Liver (tissue), 3 donors: ENCODE measurements around the gene GAB2.

ENCODE experiments used
- CTCF ChIP-seq: fragments of 150-350 bp; IDR thresholded peaks from 2 replicates; pipeline ENCODE4 v1.5.1; 2017; ENCODE audit warnings: improper control_type of control experiment, low read depth, low read length; ENCODE audit not compliant: missing input control
- GABPA ChIP-seq, 2 donors: IDR thresholded peaks in 1 of 2; conservative IDR thresholded peaks in 1 of 2; 2 replicates each; pipeline ENCODE4 v1.6.1; 2016; ENCODE audit warnings: antibody characterized with exemption in 2 of 2, mild to moderate bottlenecking in 1 of 2, moderate library complexity in 1 of 2
- MAX ChIP-seq: IDR thresholded peaks from 2 replicates; pipeline ENCODE4 v1.6.1; 2016; ENCODE audit warnings: antibody characterized with exemption
- SP1 ChIP-seq: IDR thresholded peaks from 2 replicates; pipeline ENCODE4 v1.6.1; 2018; ENCODE audit warnings: antibody characterized with exemption, mild to moderate bottlenecking
- TAF1 ChIP-seq: conservative IDR thresholded peaks from 2 replicates; pipeline ENCODE4 v1.6.1; 2016; ENCODE audit warnings: antibody characterized with exemption, mild to moderate bottlenecking
- donor health status: healthy.
- donor health status: healthy.

GRCh38 chr11:78199015-78199652, 218.5 kb downstream of the GAB2 start:
- TF ChIP-seq CTCF (no peak), GABPA (IDR thresholded peaks at IDR 0.05 in 1 of 2, conservative IDR thresholded peaks at IDR 0.05 in 1 of 2) (no peak), MAX (no peak), TAF1 (no peak), SP1 (no peak)
